ENCODE measurements around the gene NTNG2. TPM values are rescaled to one million over a fixed set of nuclear protein-coding genes. Genes with fewer than 3 reads are reported as not detected.

The NTNG2 gene
- total RNA-seq, 3 donors from 2014 or later, result under 0.01 to 1.9 (median 0.29) TPM

DNA sequence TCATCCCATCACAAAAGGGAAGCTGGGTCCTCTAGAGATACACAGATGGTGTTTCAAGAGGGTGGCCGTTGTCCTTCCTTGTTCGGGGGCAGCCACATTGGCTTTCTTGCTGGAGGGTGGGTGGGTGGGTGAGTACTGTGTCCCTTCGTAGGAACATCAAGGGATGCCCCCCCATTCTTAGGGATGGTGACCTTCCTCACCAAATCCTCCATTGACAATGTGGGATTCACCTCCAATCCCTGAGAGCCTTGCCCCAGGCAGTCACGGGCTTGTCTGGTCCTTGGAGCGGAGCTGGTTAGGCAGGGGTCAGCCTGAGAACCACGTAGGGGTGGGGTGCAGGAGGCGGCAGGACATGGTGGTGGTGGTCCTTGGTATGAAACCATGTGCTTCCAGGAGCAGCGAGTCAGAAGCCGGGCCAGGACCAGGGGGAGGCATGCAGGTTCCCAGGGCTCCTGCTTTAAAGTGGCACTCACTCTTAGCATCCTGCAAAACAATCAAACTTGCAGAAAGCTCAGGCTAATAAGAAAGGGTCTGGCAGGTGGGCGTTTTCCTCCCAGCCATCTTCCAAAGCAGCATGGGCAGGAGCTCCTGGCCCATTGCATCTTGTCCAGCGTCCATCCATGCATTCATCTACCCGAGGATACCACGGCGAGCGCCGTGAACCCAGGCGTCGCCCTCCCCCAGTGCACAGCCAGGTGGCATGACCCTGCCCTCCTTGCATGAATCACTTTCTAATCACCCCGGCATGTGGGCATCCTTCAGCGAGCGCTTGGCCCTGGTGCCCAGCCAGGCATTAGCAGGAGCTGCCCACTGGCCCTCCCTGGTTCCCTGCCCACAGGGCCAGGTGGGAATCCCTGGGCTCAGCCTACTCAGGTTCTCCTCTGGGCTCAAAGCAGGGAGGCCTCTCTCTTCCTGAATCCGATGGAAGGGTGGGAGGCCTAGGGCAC, 76.4 kb downstream of the NTNG2 start:
- Histone ChIP-seq H3K27ac (no peak overlapping the region), H3K36me3 (no peaks in the 10 kb centered on the region), H3K4me1 (no peaks in the 10 kb centered on the region), H3K9me3 (no peaks in the 10 kb centered on the region), H3K4me3 (no peak overlapping the region), H3K27me3 (peaks cover 0 to 31% of the 10 kb centered on the region in 2 donors)
- intact Hi-C loops (cut with DNase I; ENCODE audit: low total_unique reads), result no loop called here
- DNase-seq (ENCODE audit: low spot score in 2 of 2), result no peak
- TF ChIP-seq, protein P1, sequence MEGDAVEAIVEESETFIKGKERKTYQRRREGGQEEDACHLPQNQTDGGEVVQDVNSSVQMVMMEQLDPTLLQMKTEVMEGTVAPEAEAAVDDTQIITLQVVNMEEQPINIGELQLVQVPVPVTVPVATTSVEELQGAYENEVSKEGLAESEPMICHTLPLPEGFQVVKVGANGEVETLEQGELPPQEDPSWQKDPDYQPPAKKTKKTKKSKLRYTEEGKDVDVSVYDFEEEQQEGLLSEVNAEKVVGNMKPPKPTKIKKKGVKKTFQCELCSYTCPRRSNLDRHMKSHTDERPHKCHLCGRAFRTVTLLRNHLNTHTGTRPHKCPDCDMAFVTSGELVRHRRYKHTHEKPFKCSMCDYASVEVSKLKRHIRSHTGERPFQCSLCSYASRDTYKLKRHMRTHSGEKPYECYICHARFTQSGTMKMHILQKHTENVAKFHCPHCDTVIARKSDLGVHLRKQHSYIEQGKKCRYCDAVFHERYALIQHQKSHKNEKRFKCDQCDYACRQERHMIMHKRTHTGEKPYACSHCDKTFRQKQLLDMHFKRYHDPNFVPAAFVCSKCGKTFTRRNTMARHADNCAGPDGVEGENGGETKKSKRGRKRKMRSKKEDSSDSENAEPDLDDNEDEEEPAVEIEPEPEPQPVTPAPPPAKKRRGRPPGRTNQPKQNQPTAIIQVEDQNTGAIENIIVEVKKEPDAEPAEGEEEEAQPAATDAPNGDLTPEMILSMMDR (IDR thresholded peaks at IDR 0.05), result no peak
- TF ChIP-seq POLR2AphosphoS5 (IDR thresholded peaks at IDR 0.05), result no peak
- TF ChIP-seq POLR2A (IDR thresholded peaks at IDR 0.05), result no peak

DNA sequence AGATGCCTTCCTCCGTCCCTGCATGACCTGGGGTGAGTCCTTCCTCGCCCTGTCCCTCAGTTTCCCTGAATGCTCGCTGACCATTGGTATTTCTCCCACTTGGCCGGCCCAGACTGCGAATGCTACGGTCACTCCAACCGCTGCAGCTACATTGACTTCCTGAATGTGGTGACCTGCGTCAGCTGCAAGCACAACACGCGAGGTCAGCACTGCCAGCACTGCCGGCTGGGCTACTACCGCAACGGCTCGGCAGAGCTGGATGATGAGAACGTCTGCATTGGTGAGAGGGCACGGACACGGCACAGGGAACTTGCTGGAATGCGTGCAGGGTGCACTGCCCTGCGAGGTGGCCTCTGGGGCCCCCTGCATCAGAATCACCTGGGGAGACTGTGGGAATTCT, 77.1 kb downstream of the NTNG2 start:
- no peak overlapping the region for H3K4me3 ChIP-seq
- intact Hi-C loops (cut with DNase I; ENCODE audit: low total_unique reads), result no loop called here

DNA sequence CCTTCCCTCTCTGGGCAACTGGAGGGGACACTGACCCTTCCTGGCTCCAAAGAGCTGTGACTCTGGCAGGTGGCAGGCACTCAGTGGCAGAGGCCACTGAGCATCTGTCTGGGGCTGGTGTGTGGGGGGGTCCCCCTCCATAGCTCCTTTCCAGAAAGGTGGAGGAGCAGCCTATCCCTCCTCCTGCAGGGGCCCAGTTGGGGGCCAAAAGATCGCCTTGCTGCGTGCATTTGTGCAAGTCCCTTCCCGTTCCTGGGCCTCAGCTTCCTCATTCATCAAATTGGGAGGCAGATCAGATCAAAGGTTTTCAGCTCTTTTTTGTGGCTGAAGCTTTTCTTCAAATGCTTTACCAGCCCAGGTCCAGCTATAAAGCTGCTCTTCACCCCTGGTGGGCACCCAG, 77.7 kb downstream of the NTNG2 start:
- Histone ChIP-seq H3K4me3 (no peak overlapping the region), H3K27ac (no peak overlapping the region)
- intact Hi-C loops (cut with DNase I; ENCODE audit: low total_unique reads), result no loop called here

More for the DNA sequence above, 77.1 kb downstream of the NTNG2 start:
- no peaks in the 10 kb centered on the region for H3K36me3 ChIP-seq
- no peaks in the 10 kb centered on the region for H3K4me1 ChIP-seq
- TF ChIP-seq, protein P1 (IDR thresholded peaks at IDR 0.05), result no peak
- no peak for TF ChIP-seq POLR2A (IDR thresholded peaks at IDR 0.05)
- no peak for TF ChIP-seq POLR2AphosphoS5 (IDR thresholded peaks at IDR 0.05)
- H3K27me3 ChIP-seq, result peaks cover 0 to 28% of the 10 kb centered on the region in 2 donors
- no peaks in the 10 kb centered on the region for H3K9me3 ChIP-seq
- no peak overlapping the region for H3K27ac ChIP-seq
- no peak for DNase-seq (ENCODE audit: low spot score in 2 of 2)

DNA sequence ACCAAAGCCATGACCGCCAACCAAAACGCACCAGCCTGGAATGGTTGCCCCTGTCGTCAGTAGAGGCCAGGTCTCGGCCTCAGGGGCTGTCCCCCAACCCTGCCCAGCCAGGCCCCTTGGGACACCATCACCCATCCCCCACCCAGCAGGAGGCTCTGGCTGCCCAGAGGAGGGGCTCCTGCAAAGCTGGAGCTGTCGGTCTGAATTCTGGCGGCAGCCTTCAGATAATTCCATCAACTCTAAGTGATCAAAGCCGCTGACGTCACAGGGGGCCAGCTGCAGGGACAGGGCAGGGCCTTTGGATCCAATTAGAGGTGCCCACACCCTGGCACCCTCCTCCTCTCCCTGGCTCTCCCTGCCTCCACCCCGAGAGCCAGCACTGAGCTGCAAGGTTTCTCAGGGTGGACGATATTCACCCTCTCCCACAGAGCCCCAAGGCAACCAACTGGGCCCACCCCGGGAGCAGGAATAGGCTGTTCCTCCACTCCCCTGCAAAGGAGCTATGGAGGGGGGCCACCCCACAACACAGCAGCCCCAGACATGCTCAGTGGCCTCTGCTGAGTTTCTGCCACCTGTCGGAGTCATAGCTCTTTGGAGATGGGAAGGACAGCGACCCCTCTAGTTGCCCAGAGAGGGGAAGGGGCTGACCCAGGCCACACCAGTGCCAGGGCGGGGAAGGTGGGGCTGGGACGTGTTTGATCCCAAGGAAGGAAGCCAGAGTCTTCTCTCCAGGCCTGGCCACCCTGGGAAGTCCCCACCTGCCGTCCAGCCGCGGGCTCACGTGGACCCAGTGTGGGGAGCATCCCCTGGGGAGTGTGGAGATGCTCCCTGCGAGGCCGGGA, 78.4 kb downstream of the NTNG2 start:
- H3K4me1 ChIP-seq, result no peaks in the 10 kb centered on the region
- no peak for DNase-seq (ENCODE audit: low spot score in 2 of 2)
- H3K27me3 ChIP-seq, result peaks cover 0 to 19% of the 10 kb centered on the region in 2 donors
- H3K9me3 ChIP-seq, result no peaks in the 10 kb centered on the region
- intact Hi-C loops (cut with DNase I; ENCODE audit: low total_unique reads), result no loop called here
- peak overlapping the region in 1 of 2 donors; percentile 6 for H3K27ac ChIP-seq
- no peaks in the 10 kb centered on the region for H3K36me3 ChIP-seq
- TF ChIP-seq POLR2AphosphoS5 (IDR thresholded peaks at IDR 0.05) (no peak), POLR2A (IDR thresholded peaks at IDR 0.05) (no peak)
- TF ChIP-seq, protein P1 (IDR thresholded peaks at IDR 0.05), result no peak
- peak overlapping the region; percentile 55 to 88 (median 68) for H3K4me3 ChIP-seq

More for the DNA sequence above, 77.7 kb downstream of the NTNG2 start:
- Histone ChIP-seq H3K9me3 (no peaks in the 10 kb centered on the region), H3K36me3 (no peaks in the 10 kb centered on the region), H3K4me1 (no peaks in the 10 kb centered on the region), H3K27me3 (peaks cover 0 to 26% of the 10 kb centered on the region in 2 donors)
- no peak for TF ChIP-seq POLR2AphosphoS5 (IDR thresholded peaks at IDR 0.05)
- no peak for TF ChIP-seq POLR2A (IDR thresholded peaks at IDR 0.05)
- TF ChIP-seq, protein P1 (IDR thresholded peaks at IDR 0.05), result no peak
- DNase-seq (ENCODE audit: low spot score in 2 of 2), result no peak
